Putamen (tissue), 1 donor: ENCODE measurements around the gene ITGA4.
"Not testable (repeated sequence)": the region's sequence is repeated elsewhere in the genome, so short reads cannot be mapped to it uniquely, and the experiment has no call there.

Experiments used
- DNase-seq: peaks from one replicate; pipeline ENCODE4 v3.0.0-alpha.2; 2016; ENCODE audit warnings: low spot score

The ITGA4 gene

GRCh38 chr2:181457121-181457740 lies at the start of gene ITGA4:
ITGA4 (plus strand) TSS chr2:181457386; CDS start chr2:181457655, 269 bp downstream.
- no peak for DNase-seq

DNA sequence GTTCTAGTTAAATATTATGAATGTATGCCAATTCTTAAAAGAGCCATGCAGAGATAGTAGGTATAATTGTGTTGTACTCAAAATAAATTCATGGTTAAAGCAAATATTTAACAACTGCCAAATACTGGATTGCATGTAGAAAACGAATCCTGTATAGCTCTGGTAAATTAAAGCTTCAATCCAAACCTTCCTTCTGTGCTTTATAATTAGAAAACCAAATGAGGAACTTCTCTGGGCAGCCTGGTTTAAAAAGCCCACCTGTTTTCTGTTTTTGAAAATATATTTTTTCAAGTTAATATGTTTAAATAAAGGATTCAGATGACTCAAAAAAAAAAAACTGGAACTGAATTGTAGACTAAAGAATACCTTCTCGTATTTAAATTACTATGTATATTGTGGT lies 48.3 kb upstream of the ITGA4 start:
- no peak for DNase-seq

- DNase-seq: no peak
Observed at GRCh38 chr2:181411105-181411849, 45.9 kb upstream of the ITGA4 start.

- no peak for DNase-seq
Observed at GRCh38 chr2:181419129-181419855, 37.9 kb upstream of the ITGA4 start.

- no peak for DNase-seq
Observed at GRCh38 chr2:181420259-181421130, 36.7 kb upstream of the ITGA4 start.

- no peak for DNase-seq
Observed at GRCh38 chr2:181421131-181421458, 36.1 kb upstream of the ITGA4 start.

- no peak for DNase-seq
Observed at GRCh38 chr2:181421464-181421863, 35.7 kb upstream of the ITGA4 start.

- no peak for DNase-seq
Observed at GRCh38 chr2:181426672-181427071, 30.5 kb upstream of the ITGA4 start.

DNA sequence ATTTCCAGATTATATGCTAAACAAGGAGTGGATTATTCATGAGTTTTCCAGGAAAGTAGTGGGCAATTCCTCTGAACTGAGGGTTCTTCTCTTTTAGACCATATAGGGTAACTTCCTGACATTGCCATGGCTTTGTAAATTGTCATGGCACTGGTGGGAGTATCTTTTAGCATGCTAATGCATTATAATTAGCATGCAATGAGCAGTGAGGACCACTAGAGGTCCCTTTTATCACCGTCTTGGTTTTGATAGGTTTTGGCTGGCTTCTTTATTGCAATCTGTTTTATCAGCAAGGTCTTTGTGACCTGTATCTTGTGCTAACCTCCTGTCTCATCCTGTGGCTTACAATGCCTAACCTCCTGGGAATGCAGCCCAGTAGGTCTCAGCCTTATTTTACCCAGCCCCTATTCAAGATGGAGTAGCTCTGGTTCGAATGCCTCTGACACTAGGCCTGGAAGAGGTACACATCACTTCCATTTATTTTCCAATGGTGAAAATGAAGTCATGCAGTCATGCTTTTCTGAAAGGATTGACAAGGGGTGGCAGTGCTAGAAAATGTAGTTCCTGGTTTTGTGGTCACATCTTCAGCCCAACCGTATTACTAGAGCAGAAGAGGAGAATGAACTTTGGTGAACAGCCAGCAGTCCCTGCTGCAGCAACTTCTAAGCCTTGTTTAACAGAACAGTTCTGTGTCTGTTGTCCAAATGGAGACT lies 26.6 kb upstream of the ITGA4 start:
- DNase-seq: no peak

GRCh38 chr2:181431674-181432073 lies 25.5 kb upstream of the ITGA4 start:
- DNase-seq: no peak

DNA sequence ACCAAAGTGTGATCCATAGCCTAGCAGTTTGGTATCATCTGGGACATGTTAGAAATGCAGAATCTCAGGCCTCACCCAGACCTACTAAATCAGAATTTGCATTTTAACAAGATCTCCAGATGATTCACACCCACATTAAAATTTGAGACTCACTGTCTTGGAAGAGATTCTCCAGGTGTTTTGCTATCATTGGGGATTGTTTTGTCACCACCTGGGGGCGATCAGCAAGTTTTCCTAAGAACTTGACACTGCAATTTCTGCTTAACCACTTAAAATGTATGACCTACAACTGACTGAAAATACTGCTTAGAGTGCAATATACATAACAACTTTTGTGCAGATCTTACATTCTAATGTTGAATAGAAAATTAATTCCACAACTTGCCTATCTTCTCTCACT lies 18.9 kb upstream of the ITGA4 start:
- no peak for DNase-seq

GRCh38 chr2:181440344-181440743 lies 16.8 kb upstream of the ITGA4 start:
- DNase-seq: no peak

GRCh38 chr2:181440919-181441318 lies 16.3 kb upstream of the ITGA4 start:
- DNase-seq: no peak

- DNase-seq: no peak
Observed at GRCh38 chr2:181441670-181442069, 15.5 kb upstream of the ITGA4 start.

GRCh38 chr2:181444654-181445053 lies 12.5 kb upstream of the ITGA4 start:
- DNase-seq: no peak

- DNase-seq: no peak
Observed at GRCh38 chr2:181446985-181447384, 10.2 kb upstream of the ITGA4 start.

DNA sequence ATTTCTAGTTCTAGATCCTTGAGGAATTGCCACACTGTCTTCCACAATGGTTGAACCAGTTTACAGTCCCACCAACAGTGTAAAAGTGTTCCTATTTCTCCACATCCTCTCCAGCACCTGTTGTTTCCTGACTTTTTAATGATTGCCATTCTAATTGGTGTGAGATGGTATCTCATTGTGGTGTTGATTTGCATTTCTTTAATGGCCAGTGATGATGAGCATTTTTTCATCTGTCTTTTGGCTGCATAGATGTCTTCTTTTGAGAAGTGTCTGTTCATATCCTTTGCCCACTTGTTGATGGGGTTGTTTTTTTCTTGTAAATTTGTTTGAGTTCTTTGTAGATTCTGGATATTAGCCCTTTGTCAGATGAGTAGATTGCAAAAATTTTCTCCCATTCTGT lies 7.9 kb upstream of the ITGA4 start:
- DNase-seq: not testable (repeated sequence)

DNA sequence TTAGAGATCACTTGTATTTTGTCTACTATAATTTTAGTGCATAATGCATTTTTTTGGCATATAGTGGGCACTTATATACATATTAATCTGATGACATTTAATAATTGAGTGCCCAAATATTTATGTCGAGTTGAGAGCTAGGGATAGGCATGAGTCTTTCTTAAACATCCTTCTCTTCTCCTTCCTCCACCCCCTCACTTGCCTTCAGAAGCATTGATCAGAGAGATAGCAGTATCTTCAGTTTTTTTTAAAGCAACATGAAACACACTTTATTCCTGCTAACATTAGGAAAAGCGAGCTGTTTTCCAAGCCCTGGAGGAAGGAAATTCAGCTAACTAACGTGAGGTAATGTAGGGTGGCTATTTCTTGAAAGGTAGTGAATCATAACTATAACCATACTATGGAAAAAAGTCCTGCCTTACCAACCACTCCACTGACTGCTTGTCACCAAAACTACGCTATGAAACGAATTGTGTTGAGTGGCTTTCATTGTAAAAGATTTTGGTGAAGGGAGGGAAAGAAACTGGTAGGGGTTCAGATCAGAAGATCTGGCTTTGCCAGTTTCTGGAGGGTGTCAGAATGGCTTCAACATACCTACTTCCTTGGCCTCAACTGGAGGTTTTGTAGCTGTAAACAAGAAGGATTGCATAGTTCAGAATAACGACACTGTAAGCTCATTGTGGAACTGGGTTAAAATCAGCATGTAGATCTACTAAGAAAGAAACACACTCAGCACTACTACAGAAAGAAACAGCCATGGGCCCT lies 2.3 kb upstream of the ITGA4 start:
- DNase-seq: no peak

DNA sequence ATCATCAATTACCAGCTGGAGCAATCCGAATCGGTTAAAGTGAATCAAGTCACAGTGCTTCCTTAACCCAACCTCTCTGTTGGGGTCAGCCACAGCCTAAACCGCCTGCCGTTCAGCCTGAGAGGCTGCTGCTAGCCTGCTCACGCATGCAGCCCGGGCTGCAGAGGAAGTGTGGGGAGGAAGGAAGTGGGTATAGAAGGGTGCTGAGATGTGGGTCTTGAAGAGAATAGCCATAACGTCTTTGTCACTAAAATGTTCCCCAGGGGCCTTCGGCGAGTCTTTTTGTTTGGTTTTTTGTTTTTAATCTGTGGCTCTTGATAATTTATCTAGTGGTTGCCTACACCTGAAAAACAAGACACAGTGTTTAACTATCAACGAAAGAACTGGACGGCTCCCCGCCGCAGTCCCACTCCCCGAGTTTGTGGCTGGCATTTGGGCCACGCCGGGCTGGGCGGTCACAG lies 496 bp upstream of the ITGA4 start:
- DNase-seq: no peak

DNA sequence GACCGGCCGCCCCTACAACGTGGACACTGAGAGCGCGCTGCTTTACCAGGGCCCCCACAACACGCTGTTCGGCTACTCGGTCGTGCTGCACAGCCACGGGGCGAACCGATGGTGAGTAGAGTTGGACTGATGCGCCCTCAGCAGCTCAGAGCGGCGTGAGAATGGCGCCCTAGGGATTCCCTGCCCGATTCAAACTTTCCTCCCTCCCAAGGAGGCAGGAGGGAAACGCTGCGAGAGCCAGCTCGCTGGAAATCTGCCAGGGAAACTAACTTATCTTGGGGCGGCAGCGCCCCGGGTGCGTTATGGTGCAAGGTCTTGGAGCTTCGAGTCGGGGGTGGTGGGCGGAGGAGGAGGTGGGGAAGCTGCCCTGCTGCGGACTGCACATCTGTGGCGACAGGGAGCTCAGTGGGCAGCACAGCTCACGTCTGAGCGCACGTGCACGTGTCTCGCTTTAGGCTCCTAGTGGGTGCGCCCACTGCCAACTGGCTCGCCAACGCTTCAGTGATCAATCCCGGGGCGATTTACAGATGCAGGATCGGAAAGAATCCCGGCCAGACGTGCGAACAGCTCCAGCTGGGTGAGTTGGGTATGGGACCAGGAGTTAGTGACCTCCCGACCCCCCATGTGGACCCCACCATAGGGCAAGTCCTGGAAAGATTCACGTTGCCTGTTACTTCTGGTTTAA lies 697 bp downstream of the ITGA4 start:
- DNase-seq: no peak
